Measurements from ENCODE around the gene CCL23. TPM values are rescaled to one million over a fixed set of nuclear protein-coding genes. Genes with fewer than 3 reads are reported as not detected.

CCL23 gene
- total RNA-seq, 1 donor from 2014 or later, result 26.5 TPM

DNA sequence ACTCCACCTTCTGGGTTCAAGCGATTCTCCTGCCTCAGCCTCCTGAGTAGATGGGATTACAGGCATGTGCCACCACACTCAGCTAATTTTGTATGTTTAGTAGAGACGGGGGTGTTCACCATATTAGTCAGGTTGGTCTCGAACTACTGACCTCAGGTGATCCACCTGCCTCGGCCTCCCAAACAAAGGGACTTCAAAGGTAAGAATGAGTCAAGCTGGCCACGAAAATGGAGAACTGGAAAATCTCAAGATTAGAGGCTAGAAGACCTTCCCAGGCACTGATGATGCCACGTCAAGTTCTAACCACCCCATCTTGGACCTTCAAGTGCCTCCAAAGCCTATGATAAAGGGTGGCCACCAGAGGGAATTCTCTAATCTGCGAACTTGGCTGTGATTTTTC is 15.1 kb downstream of the CCL23 start:
- no peak for DNase-seq
- no peak overlapping the region for H3K27ac ChIP-seq
- no peaks in the 10 kb centered on the region for H3K9me3 ChIP-seq
- H3K27me3 ChIP-seq, result no peaks in the 10 kb centered on the region
- no peak for ATAC-seq
- intact Hi-C loops (cut with DNase I), result no loop called here
- H3K4me1 ChIP-seq, result no peaks in the 10 kb centered on the region
- H3K36me3 ChIP-seq, result no peaks in the 10 kb centered on the region
- no peak for TF ChIP-seq CTCF (IDR thresholded peaks at IDR 0.05)
- H3K4me3 ChIP-seq, result no peak overlapping the region

DNA sequence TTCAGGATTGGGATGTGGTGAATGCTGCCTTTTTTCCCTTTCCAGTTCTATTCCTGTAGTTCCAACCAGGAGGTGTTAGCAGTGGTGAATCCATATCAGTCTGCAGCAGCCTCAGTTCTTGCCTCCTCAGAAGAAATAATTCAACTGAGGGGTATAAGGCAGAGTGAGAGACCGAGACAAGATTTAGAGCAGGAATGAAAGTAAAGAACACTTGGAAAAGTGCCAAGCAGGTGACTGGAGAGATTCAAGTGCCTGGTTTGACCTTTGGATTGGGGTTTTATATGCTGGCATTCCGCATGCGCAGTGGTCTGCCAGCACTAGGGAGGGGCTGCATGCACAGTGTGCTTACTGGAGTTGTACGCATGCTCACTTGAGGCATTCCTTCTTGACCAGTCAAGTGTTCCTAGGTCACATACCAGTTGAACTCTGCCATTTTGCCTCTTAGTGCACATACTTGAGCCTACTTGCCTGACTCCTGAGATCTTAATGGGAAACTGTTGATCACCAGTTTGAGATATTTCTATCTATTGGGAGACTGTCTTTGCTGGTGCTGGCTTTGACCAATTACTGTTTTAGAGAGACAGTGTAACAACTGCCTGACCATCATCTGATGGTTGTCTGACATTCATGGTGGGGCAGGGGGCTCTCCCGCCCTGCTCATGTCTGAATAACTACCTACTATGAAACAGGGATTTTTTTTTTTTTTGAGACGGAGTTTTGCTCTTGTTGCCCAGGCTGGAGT is 15.7 kb downstream of the CCL23 start:
- no peaks in the 10 kb centered on the region for H3K9me3 ChIP-seq
- no peaks in the 10 kb centered on the region for H3K4me1 ChIP-seq
- DNase-seq (peak; percentile 70), ATAC-seq (peak; percentile 52)
- H3K4me3 ChIP-seq, result no peak overlapping the region
- H3K36me3 ChIP-seq, result no peaks in the 10 kb centered on the region
- intact Hi-C loops (cut with DNase I), result no loop called here
- no peak for TF ChIP-seq CTCF (IDR thresholded peaks at IDR 0.05)
- no peak overlapping the region for H3K27ac ChIP-seq
- H3K27me3 ChIP-seq, result no peaks in the 10 kb centered on the region

DNA sequence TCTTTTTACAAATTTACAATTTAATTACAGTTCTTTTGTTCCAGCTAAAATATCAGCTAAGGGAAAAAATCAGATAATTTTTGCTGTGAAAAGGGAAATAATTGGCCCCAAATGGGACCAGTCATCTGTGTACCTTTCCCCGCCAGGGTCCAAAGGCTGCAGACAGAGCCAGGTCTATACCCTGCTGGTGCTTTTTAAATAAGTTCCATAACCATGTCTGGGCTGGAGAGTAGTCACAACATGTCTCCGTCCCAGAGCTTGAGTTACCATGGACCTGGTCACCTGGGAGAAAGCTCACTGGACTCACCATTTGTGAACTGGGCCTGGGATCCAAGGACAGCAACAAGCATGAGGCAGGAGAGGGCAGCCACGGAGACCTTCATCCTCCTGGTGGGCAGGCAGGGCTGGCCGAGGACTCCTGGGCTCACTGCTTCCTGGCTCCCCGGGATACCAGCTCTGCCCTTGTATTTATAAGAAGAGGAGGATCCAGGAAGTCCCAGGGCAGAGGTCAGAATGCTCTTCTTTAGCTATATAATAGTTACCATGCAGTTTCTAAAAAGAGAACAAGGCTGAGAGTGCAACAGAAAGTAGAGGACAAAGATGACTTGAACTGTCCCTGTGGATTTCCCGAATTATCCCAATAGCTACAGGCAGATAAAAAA is 16.5 kb downstream of the CCL23 start, which contains the start of gene CCL15:
TSS of gene CCL15 (minus strand) at position 444 of the 662 bp plus-strand sequence. CDS start at position 383, 61 bp downstream.
- TF ChIP-seq CTCF (IDR thresholded peaks at IDR 0.05), result no peak
- H3K36me3 ChIP-seq, result no peaks in the 10 kb centered on the region
- DNase-seq (no peak), ATAC-seq (peak; percentile 24)
- no peaks in the 10 kb centered on the region for H3K4me1 ChIP-seq
- no peak within 1 kb of the TSS for H3K4me3 ChIP-seq
- H3K27me3 ChIP-seq, result no peaks in the 10 kb centered on the region
- no peak within 1 kb of the TSS for H3K27ac ChIP-seq
- intact Hi-C loops (cut with DNase I), result no loop called here
- H3K9me3 ChIP-seq, result no peaks in the 10 kb centered on the region

GRCh38 chr17:36000732-36001109 is 17.1 kb downstream of the CCL23 start:
- no peak for DNase-seq
- Histone ChIP-seq H3K27me3 (no peaks in the 10 kb centered on the region), H3K27ac (no peak overlapping the region), H3K4me1 (no peaks in the 10 kb centered on the region), H3K36me3 (no peaks in the 10 kb centered on the region), H3K9me3 (no peaks in the 10 kb centered on the region), H3K4me3 (no peak overlapping the region)
- no peak for ATAC-seq
- no peak for TF ChIP-seq CTCF (IDR thresholded peaks at IDR 0.05)
- intact Hi-C loops (cut with DNase I), result no loop called here

DNA sequence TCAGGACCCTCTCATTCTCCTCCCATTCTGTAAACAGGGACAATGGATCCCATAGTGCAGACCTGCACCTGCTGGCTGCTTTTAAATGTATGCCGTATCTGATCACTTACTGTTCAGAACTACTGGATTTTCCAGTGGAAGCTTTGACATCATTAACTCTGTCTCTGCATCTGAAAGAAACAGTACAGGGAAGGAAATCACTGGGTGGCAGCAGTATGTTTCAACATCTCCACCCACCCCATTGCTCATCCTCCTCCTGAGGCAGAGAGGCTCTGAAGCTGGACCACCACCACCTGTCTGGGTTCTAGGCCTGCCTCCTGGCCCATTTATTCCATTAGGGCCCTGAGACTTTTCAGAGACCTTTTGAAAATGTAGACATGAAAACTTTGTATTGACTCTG is 19.0 kb downstream of the CCL23 start:
- no peaks in the 10 kb centered on the region for H3K36me3 ChIP-seq
- H3K27me3 ChIP-seq, result no peaks in the 10 kb centered on the region
- H3K27ac ChIP-seq, result no peak overlapping the region
- no peaks in the 10 kb centered on the region for H3K4me1 ChIP-seq
- DNase-seq (no peak), ATAC-seq (no peak)
- no peaks in the 10 kb centered on the region for H3K9me3 ChIP-seq
- H3K4me3 ChIP-seq, result no peak overlapping the region
- no peak for TF ChIP-seq CTCF (IDR thresholded peaks at IDR 0.05)
- intact Hi-C loops (cut with DNase I), result no loop called here

Measured in upper lobe of right lung (tissue), 1 donor.